Mucosa of descending colon (tissue), 3 donors: ENCODE data around the gene MAPT. TPM values are rescaled to one million over a fixed set of nuclear protein-coding genes. Genes with fewer than 3 reads are reported as not detected.

Experiments used
- ATAC-seq: fragments of 200-7000 bp; cut with Tn5 transposase; one replicate; pipeline ENCODE4 v1.9.1; 2020; ENCODE audit warnings: mild to moderate bottlenecking, moderate library complexity
- DNase-seq, 3 donors: peaks; one replicate each; pipeline ENCODE4 v3.0.0-alpha.2; 2020
- H3K36me3 ChIP-seq: fragments of 200-600 bp; one replicate; pipeline ENCODE4 v1.8.0; 2021; ENCODE audit warnings: low read depth, mild to moderate bottlenecking
- H3K4me1 ChIP-seq: fragments of 200-600 bp; one replicate; pipeline ENCODE4 v1.8.0; 2021; ENCODE audit warnings: low read depth, mild to moderate bottlenecking
- H3K4me3 ChIP-seq: fragments of 200-600 bp; one replicate; pipeline ENCODE4 v1.8.0; 2021; ENCODE audit warnings: mild to moderate bottlenecking
- H3K9me3 ChIP-seq: fragments of 200-600 bp; one replicate; pipeline ENCODE4 v1.8.0; 2021; ENCODE audit warnings: mild to moderate bottlenecking
- intact Hi-C, 2 donors: fragments of 100-400 bp; cut with DNase I in 1 of 2; cut with micrococcal nuclease in 1 of 2; formaldehyde crosslinking; loops; one replicate each; pipeline versions ENCODE4 v1.11.0 to v1.11.1; 2022; cut with DNase I, micrococcal nuclease
- total RNA-seq, 3 donors: library from RNA; stranded (reverse); fragmentation: NEBNext Ultra II Directional in 2 of 3; extraction: Animal tissue kit (Norgen Biotek cat#: 25700) in 2 of 3; gene quantifications; one replicate each; pipeline versions ENCODE4 v1.2.1 to v1.2.4, GENCODE V29; 2021 to 2023
- TF ChIP-seq, protein P1 (sequence below): fragments of 200-600 bp; IDR thresholded peaks from one replicate; pipeline ENCODE4 v1.8.0; 2022; ENCODE audit warnings: antibody characterized with exemption, mild to moderate bottlenecking
- donor health status: DM: no; HTN: no; CAD: no; lungs with moderate emphysema.
- donor health status: DM: no; HTN: no; CAD: no.
- donor health status: DM: no; HTN: yes; CAD: no.

The MAPT gene
- total RNA-seq, 3 donors from 2014 or later: 0.72 to 61.5 (median 1.4) TPM

DNA sequence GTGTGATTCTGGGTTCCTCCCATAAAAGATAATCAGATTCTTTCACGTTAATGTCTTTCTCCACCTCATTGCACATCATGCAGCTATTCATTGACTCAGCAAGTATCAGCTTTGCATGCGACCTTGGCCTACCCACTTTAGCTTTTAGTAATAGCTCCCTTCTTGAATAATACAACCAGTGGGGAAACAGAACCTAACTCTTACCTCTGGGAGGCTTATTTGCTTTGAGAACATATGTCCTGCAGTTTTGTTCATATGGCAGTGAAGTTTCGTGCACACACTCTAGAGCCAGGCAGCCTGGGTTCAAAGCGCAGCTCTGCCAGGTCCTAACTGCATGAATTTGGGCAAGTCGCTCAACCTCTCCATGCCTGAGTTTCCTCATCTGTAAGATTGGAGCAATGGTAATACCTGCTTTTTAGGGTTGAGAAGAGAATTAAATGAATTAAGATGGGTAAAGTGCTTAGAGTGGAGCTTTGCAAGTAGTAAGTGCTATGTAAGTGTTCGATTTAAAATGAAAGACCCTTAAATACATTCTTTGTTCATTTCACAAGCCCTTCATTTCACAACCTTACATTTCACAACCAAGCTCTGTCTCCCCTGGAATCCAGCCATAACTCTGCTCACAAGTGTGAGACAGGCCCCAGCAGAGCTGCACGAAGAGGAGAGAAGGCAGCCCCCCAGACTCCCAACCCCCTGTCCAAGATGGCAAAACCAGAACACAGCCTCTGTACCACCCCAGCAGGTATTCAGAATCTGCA is 29.3 kb downstream of the MAPT start:
- no peak for DNase-seq
- intact Hi-C loops: no loop called here
- Histone ChIP-seq H3K36me3 (no peaks in the 10 kb centered on the region), H3K9me3 (peaks cover 5% of the 10 kb centered on the region), H3K4me3 (no peak overlapping the region), H3K4me1 (no peaks in the 10 kb centered on the region)
- TF ChIP-seq, protein P1, sequence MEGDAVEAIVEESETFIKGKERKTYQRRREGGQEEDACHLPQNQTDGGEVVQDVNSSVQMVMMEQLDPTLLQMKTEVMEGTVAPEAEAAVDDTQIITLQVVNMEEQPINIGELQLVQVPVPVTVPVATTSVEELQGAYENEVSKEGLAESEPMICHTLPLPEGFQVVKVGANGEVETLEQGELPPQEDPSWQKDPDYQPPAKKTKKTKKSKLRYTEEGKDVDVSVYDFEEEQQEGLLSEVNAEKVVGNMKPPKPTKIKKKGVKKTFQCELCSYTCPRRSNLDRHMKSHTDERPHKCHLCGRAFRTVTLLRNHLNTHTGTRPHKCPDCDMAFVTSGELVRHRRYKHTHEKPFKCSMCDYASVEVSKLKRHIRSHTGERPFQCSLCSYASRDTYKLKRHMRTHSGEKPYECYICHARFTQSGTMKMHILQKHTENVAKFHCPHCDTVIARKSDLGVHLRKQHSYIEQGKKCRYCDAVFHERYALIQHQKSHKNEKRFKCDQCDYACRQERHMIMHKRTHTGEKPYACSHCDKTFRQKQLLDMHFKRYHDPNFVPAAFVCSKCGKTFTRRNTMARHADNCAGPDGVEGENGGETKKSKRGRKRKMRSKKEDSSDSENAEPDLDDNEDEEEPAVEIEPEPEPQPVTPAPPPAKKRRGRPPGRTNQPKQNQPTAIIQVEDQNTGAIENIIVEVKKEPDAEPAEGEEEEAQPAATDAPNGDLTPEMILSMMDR: no peak
- ATAC-seq: no peak

DNA sequence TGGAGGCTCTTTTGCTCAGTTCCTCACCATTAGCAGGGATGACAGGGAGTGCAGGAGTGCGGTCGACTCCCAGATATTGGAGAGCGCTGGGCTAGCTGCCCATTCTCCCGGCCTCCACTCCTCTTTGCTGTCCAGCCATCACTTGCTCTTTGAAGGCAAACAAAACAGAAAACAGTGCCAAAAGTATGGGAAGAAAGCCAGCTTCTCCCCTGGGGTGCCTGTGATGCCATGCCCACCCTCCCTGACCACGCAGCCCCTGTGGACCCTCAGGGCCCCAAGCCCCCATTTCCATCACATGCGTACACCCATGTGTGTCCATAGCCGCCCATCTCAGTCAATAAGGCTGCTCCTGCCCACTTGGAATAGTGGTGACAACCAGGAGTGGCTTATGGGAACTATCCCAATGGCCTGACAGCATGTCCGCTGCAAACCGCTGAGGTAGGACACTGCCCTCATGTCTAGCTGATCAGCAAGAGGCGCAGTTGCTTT is 30.0 kb downstream of the MAPT start:
- H3K9me3 ChIP-seq: peaks cover 5% of the 10 kb centered on the region
- DNase-seq: no peak
- no peak overlapping the region for H3K4me3 ChIP-seq
- no peak for ATAC-seq
- intact Hi-C loops: no loop called here
- H3K36me3 ChIP-seq: no peaks in the 10 kb centered on the region
- no peaks in the 10 kb centered on the region for H3K4me1 ChIP-seq
- TF ChIP-seq, protein P1: no peak

DNA sequence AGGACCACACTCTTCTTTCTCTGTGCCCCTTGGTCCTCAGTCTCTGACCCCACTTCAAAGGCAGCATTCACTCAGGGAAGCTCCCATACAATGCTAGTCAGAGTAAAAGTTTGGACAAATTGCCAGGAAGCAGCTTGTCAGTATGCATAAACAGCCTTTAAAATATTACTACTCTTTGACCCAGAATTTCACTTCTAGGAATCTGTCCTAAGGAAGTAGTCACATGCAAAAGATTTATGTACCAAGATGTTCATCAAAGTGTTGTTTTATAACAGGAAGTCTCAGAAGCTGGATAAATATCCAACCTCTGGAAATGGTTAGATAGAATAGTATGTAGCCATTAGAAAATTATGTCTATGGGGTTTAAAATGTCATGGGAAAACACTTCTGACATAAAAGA is 31.0 kb downstream of the MAPT start:
- TF ChIP-seq, protein P1: no peak
- intact Hi-C loops: no loop called here
- no peak overlapping the region for H3K4me3 ChIP-seq
- H3K36me3 ChIP-seq: no peaks in the 10 kb centered on the region
- peaks cover 5% of the 10 kb centered on the region for H3K9me3 ChIP-seq
- H3K4me1 ChIP-seq: no peaks in the 10 kb centered on the region
- DNase-seq: no peak
- no peak for ATAC-seq

DNA sequence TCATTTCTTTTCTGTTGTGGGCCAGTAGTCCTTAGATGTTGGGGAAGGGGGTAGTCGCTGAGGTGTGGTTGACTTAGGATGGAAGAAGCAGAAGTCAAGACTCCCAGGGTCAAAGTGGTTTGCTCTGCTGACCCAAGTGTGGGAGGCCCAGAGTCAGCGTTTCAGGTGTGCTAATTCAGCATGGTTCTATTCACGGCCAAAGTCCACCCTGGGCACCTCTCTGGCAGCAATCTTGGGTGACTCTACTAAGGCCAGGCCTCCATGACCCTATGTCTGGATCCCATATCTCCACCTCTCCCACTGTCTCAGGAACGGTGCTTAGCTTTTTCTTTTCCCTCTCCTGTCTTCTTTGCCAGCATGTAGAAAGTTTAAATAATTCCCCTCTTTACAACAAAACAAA is 32.9 kb downstream of the MAPT start:
- no peaks in the 10 kb centered on the region for H3K4me1 ChIP-seq
- TF ChIP-seq, protein P1: no peak
- DNase-seq (no peak), ATAC-seq (no peak)
- H3K36me3 ChIP-seq: no peaks in the 10 kb centered on the region
- peaks cover 5% of the 10 kb centered on the region for H3K9me3 ChIP-seq
- intact Hi-C loops: no loop called here
- no peak overlapping the region for H3K4me3 ChIP-seq

GRCh38 chr17:45929344-45929743 is 35.0 kb downstream of the MAPT start:
- Histone ChIP-seq H3K36me3 (no peaks in the 10 kb centered on the region), H3K4me3 (no peak overlapping the region), H3K9me3 (peaks cover 5% of the 10 kb centered on the region), H3K4me1 (no peaks in the 10 kb centered on the region)
- TF ChIP-seq, protein P1: no peak
- DNase-seq (no peak), ATAC-seq (no peak)
- intact Hi-C loops: no loop called here
